Measurements from ENCODE around the gene SF3A2.

GRCh38 chr19:2274185-2274711 lies 37.6 kb downstream of the SF3A2 start:
- TF ChIP-seq, protein P1, sequence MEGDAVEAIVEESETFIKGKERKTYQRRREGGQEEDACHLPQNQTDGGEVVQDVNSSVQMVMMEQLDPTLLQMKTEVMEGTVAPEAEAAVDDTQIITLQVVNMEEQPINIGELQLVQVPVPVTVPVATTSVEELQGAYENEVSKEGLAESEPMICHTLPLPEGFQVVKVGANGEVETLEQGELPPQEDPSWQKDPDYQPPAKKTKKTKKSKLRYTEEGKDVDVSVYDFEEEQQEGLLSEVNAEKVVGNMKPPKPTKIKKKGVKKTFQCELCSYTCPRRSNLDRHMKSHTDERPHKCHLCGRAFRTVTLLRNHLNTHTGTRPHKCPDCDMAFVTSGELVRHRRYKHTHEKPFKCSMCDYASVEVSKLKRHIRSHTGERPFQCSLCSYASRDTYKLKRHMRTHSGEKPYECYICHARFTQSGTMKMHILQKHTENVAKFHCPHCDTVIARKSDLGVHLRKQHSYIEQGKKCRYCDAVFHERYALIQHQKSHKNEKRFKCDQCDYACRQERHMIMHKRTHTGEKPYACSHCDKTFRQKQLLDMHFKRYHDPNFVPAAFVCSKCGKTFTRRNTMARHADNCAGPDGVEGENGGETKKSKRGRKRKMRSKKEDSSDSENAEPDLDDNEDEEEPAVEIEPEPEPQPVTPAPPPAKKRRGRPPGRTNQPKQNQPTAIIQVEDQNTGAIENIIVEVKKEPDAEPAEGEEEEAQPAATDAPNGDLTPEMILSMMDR (IDR thresholded peaks at IDR 0.05), result no peak
- no peak for TF ChIP-seq EP300 (IDR thresholded peaks at IDR 0.05)
